Smooth muscle cell (in vitro differentiated cells): ENCODE measurements around the gene HKDC1. TPM values are rescaled to one million over a fixed set of nuclear protein-coding genes. Genes with fewer than 3 reads are reported as not detected.
"Not testable (repeated sequence)": the region's sequence is repeated elsewhere in the genome, so short reads cannot be mapped to it uniquely, and the experiment has no call there.

Experiments
- DNase-seq: peaks from one replicate; lab custom pipeline; 2025; ENCODE audit not compliant: unreplicated experiment; lab: John Stamatoyannopoulos, UW
- H2AFZ ChIP-seq: fragments of 200-600 bp; sonication (generic); 2 replicates; pipeline ENCODE4 v1.6.0; 2016; ENCODE audit warnings: antibody characterized with exemption, low read depth, mild to moderate bottlenecking
- H3F3A ChIP-seq: fragments of 200-600 bp; sonication (generic); 2 replicates; pipeline ENCODE4 v1.6.0; 2017; ENCODE audit warnings: antibody characterized with exemption, low read depth
- H3K27ac ChIP-seq: fragments of 200-600 bp; sonication (generic); 2 replicates; pipeline ENCODE4 v1.5.1; 2016; ENCODE audit warnings: low read depth, mild to moderate bottlenecking
- H3K27me3 ChIP-seq: fragments of 200-600 bp; sonication (generic); 2 replicates; pipeline ENCODE4 v1.6.1; 2016; ENCODE audit warnings: low read depth, mild to moderate bottlenecking
- H3K36me3 ChIP-seq: fragments of 200-600 bp; sonication (generic); 2 replicates; pipeline ENCODE4 v1.5.1; 2016; ENCODE audit warnings: low read depth
- H3K4me1 ChIP-seq: fragments of 200-600 bp; sonication (generic); 2 replicates; pipeline ENCODE4 v1.5.1; 2016; ENCODE audit warnings: low read depth
- H3K4me2 ChIP-seq: fragments of 200-600 bp; sonication (generic); 2 replicates; pipeline ENCODE4 v1.6.0; 2016; ENCODE audit warnings: mild to moderate bottlenecking
- H3K4me3 ChIP-seq: fragments of 200-600 bp; sonication (generic); 2 replicates; pipeline ENCODE4 v1.5.1; 2016; ENCODE audit warnings: mild to moderate bottlenecking
- H3K79me2 ChIP-seq: fragments of 200-600 bp; sonication (generic); 2 replicates; pipeline ENCODE4 v1.6.0; 2016; ENCODE audit warnings: low read depth, mild to moderate bottlenecking
- H3K9ac ChIP-seq: fragments of 200-600 bp; sonication (generic); 2 replicates; pipeline ENCODE4 v1.6.0; 2016; ENCODE audit warnings: low read depth
- H3K9me3 ChIP-seq: fragments of 200-600 bp; sonication (generic); replicated peaks from 2 replicates; pipeline ENCODE4 v1.5.1; 2016; ENCODE audit warnings: low read depth
- H4K20me1 ChIP-seq: fragments of 200-600 bp; sonication (generic); 2 replicates; pipeline ENCODE4 v1.6.0; 2016; ENCODE audit warnings: low read depth
- WGBS: methylation state at CpG from one replicate; pipeline ENCODE4 v1.1.7; 2016; ENCODE audit warnings: low lambda C conversion rate; 5-methylcytosine and 5-hydroxymethylcytosine counted together
- polyA plus RNA-seq: library from polyadenylated mRNA; unstranded; fragments of >200 nt; fragmentation: Nextera tagmentation; extraction: Ambion mirVana; gene quantifications from 2 replicates; pipeline ENCODE4 v1.2.1, GENCODE V29; 2016
- total RNA-seq: library from RNA; depleted of rRNA; stranded (reverse); fragments of >200 nt; gene quantifications from 2 replicates; pipeline ENCODE4 v1.2.3, GENCODE V29; 2014
- TF ChIP-seq, protein P1 (sequence below): fragments of 200-600 bp; sonication (generic); IDR thresholded peaks from 2 replicates; pipeline ENCODE4 v1.5.1; 2017; ENCODE audit warnings: borderline replicate concordance, mild to moderate bottlenecking, antibody characterized with exemption; ENCODE audit not compliant: insufficient read depth, poor library complexity, severe bottlenecking

Gene HKDC1
- total and polyA plus RNA-seq, 2 experiments from 2014 or later = 0.09 to 0.27 TPM

DNA sequence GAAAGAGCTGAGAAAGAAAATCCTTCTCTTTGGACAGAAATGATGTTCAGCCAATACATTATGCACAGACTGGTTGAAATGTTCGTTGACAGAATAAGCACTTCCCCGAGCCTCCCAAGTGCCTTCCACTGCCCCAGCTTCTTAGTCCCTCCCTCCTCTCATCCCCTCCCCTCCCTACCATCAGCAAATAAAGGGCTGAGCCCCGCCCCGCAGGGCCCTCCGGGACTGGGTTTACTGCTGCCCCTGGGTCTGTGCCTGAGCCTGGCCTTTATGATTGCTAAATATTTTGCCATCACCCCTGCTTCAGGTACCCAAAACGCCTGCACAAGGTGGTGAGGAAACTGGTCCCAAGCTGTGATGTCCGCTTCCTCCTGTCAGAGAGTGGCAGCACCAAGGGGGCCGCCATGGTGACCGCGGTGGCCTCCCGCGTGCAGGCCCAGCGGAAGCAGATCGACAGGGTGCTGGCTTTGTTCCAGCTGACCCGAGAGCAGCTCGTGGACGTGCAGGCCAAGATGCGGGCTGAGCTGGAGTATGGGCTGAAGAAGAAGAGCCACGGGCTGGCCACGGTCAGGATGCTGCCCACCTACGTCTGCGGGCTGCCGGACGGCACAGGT is 28.1 kb downstream of the HKDC1 start:
- H3K9me3 ChIP-seq = no peaks in the 10 kb centered on the region
- WGBS = 92% methylated on average over 24 of the region's 24 CpGs
- no peak for DNase-seq
- no peaks in the 10 kb centered on the region for H3K79me2 ChIP-seq
- no peaks in the 10 kb centered on the region for H3K36me3 ChIP-seq
- H3F3A ChIP-seq = no peaks in the 10 kb centered on the region
- H3K4me1 ChIP-seq = no peaks in the 10 kb centered on the region
- no peak overlapping the region for H2AFZ ChIP-seq
- no peak overlapping the region for H3K4me3 ChIP-seq
- TF ChIP-seq, protein P1, sequence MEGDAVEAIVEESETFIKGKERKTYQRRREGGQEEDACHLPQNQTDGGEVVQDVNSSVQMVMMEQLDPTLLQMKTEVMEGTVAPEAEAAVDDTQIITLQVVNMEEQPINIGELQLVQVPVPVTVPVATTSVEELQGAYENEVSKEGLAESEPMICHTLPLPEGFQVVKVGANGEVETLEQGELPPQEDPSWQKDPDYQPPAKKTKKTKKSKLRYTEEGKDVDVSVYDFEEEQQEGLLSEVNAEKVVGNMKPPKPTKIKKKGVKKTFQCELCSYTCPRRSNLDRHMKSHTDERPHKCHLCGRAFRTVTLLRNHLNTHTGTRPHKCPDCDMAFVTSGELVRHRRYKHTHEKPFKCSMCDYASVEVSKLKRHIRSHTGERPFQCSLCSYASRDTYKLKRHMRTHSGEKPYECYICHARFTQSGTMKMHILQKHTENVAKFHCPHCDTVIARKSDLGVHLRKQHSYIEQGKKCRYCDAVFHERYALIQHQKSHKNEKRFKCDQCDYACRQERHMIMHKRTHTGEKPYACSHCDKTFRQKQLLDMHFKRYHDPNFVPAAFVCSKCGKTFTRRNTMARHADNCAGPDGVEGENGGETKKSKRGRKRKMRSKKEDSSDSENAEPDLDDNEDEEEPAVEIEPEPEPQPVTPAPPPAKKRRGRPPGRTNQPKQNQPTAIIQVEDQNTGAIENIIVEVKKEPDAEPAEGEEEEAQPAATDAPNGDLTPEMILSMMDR = no peak
- no peaks in the 10 kb centered on the region for H4K20me1 ChIP-seq
- H3K27ac ChIP-seq = no peak overlapping the region
- H3K4me2 ChIP-seq = no peak overlapping the region
- H3K27me3 ChIP-seq = no peaks in the 10 kb centered on the region
- no peak overlapping the region for H3K9ac ChIP-seq

DNA sequence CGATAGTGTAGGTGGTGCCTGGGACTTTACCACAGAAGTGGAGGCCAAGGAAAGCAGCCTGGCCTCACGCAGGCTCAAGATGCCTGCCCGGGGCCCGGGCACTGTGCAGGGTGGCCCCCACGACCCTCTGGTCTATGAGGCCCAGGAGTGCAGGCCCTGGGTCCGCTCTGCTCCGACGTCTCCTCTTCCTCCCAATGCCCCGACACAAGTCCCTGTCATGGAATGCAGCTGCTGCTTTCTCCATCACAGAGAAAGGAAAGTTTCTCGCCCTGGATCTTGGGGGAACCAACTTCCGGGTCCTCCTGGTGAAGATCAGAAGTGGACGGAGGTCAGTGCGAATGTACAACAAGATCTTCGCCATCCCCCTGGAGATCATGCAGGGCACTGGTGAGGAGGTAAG is 29.9 kb downstream of the HKDC1 start:
- H3K36me3 ChIP-seq = no peaks in the 10 kb centered on the region
- TF ChIP-seq, protein P1 = no peak
- whole genome bisulfite sequencing = 93% methylated on average over 14 of the region's 14 CpGs
- H3K27me3 ChIP-seq = no peaks in the 10 kb centered on the region
- H3K79me2 ChIP-seq = no peaks in the 10 kb centered on the region
- no peak overlapping the region for H2AFZ ChIP-seq
- no peak overlapping the region for H3K27ac ChIP-seq
- no peak overlapping the region for H3K9ac ChIP-seq
- no peaks in the 10 kb centered on the region for H3K9me3 ChIP-seq
- no peak for DNase-seq
- no peaks in the 10 kb centered on the region for H3K4me1 ChIP-seq
- no peaks in the 10 kb centered on the region for H3F3A ChIP-seq
- no peak overlapping the region for H3K4me3 ChIP-seq
- no peaks in the 10 kb centered on the region for H4K20me1 ChIP-seq
- no peak overlapping the region for H3K4me2 ChIP-seq

DNA sequence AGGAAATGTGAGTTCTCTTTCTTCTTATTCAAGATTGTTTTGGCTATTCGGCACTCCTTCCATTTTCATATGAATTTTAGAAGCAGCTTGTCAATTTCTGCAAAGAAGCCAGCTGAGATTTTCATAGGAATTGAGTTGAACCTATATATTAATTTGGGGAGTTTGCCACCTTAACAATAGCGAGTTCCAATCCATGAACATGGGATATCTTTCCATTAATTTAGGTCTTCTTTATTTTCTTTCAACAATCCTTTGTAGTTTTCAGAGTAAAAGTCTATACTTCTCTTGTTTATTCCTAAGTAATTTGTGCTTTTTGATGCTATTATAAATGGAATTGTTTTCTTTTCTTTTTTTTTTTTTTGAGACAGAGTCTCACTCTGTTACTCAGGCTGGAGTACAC is 31.3 kb downstream of the HKDC1 start:
- not testable (repeated sequence) for H3K4me3 ChIP-seq, H3F3A ChIP-seq, H4K20me1 ChIP-seq, H3K79me2 ChIP-seq, H3K9ac ChIP-seq, H3K36me3 ChIP-seq, DNase-seq, H3K4me1 ChIP-seq, H3K27ac ChIP-seq, H3K9me3 ChIP-seq, H3K27me3 ChIP-seq, H3K4me2 ChIP-seq, H2AFZ ChIP-seq
- WGBS = 92% methylated on average over 2 of the region's 2 CpGs

DNA sequence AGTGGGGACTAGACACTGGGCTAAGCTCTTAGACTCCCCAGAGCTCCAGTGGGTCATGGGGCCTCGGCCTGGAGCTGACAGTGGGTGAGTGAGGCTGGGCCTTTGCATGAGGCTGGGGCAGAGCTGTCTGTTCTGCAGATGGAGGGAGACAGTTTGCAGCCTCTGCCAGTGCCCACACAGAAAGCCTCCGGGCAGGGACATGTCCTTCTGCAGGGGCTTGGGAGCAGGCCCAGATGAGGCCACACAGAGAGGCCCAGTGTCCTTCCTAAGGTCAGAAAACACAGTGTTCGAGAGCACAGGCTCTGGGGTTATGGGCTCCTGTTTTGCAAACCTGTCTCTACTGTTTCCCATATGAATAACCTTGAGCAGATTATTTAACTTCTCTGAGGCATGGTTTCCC is 33.0 kb downstream of the HKDC1 start:
- no peak overlapping the region for H3K4me3 ChIP-seq

More for the DNA sequence above, 33.0 kb downstream of the HKDC1 start:
- WGBS = 98% methylated on average over 3 of the region's 3 CpGs
- Histone ChIP-seq H4K20me1 (no peaks in the 10 kb centered on the region), H3F3A (no peaks in the 10 kb centered on the region), H3K4me1 (no peaks in the 10 kb centered on the region), H3K27me3 (no peaks in the 10 kb centered on the region), H3K4me2 (no peak overlapping the region), H3K27ac (no peak overlapping the region), H3K79me2 (no peaks in the 10 kb centered on the region), H2AFZ (no peak overlapping the region), H3K9me3 (no peaks in the 10 kb centered on the region), H3K36me3 (no peaks in the 10 kb centered on the region), H3K9ac (no peak overlapping the region)
- DNase-seq = no peak
- TF ChIP-seq, protein P1 = no peak
